Measurements from ENCODE around the gene PPP2CA. TPM values are rescaled to one million over a fixed set of nuclear protein-coding genes. Genes with fewer than 3 reads are reported as not detected.

The PPP2CA gene
- total and polyA plus RNA-seq, 5 donors from 2014 or later, result 221 to 276 (median 233) TPM

GRCh38 chr5:134240421-134240962 is 14.6 kb upstream of the PPP2CA start:
- Histone ChIP-seq H3K4me1 (ENCODE audit: control insufficient read depth, insufficient read depth, low read length, poor library complexity, severe bottlenecking) (no peaks in the 10 kb centered on the region), H3K4me3 (ENCODE audit: low read depth, low read length) (no peak overlapping the region), H3K36me3 (ENCODE audit: control insufficient read depth, insufficient read depth, low read length) (no peaks in the 10 kb centered on the region), H3K27me3 (ENCODE audit: control insufficient read depth, insufficient read depth, low read length) (peaks cover 9% of the 10 kb centered on the region), H3K9me3 (ENCODE audit: control insufficient read depth in 2 of 2, low read length in 2 of 2) (no peaks in the 10 kb centered on the region), H3K27ac (ENCODE audit: insufficient read depth, low read length, poor library complexity, severe bottlenecking) (no peak overlapping the region)
- H3K4me1 Mint-ChIP-seq, result no peaks in the 10 kb centered on the region
- H3K9me3 Mint-ChIP-seq, result peaks cover 0 to 2% (median 0%) of the 10 kb centered on the region in 7 donors
- DNase-seq (no peak), ATAC-seq (ENCODE audit: low read depth in 2 of 2) (no peak)
- peaks cover 42% of the 10 kb centered on the region for H3K27me3 Mint-ChIP-seq
- H3K4me3 Mint-ChIP-seq, result no peak overlapping the region
- H3K27ac Mint-ChIP-seq, result no peak overlapping the region
- H3K36me3 Mint-ChIP-seq, result no peaks in the 10 kb centered on the region

- Mint-ChIP-seq H3K36me3 (no peaks in the 10 kb centered on the region), H3K4me3 (no peak overlapping the region), H3K4me1 (no peaks in the 10 kb centered on the region), H3K27me3 (peaks cover 41% of the 10 kb centered on the region), H3K9me3 (peaks cover 0 to 2% (median 0%) of the 10 kb centered on the region in 7 donors), H3K27ac (no peak overlapping the region)
- DNase-seq (no peak), ATAC-seq (ENCODE audit: low read depth in 2 of 2) (no peak)
- H3K4me3 ChIP-seq (ENCODE audit: low read depth, low read length), result no peak overlapping the region
- no peaks in the 10 kb centered on the region for H3K36me3 ChIP-seq (ENCODE audit: control insufficient read depth, insufficient read depth, low read length)
- H3K4me1 ChIP-seq (ENCODE audit: control insufficient read depth, insufficient read depth, low read length, poor library complexity, severe bottlenecking), result no peaks in the 10 kb centered on the region
- H3K27ac ChIP-seq (ENCODE audit: insufficient read depth, low read length, poor library complexity, severe bottlenecking), result no peak overlapping the region
- peaks cover 9% of the 10 kb centered on the region for H3K27me3 ChIP-seq (ENCODE audit: control insufficient read depth, insufficient read depth, low read length)
- H3K9me3 ChIP-seq (ENCODE audit: control insufficient read depth in 2 of 2, low read length in 2 of 2), result no peaks in the 10 kb centered on the region
These were observed 10.9 kb upstream of the PPP2CA start for GRCh38 chr5:134236820-134237219.

- Mint-ChIP-seq H3K4me3 (no peak overlapping the region), H3K9me3 (peaks cover 0 to 2% (median 0%) of the 10 kb centered on the region in 7 donors)
These were observed 10.4 kb upstream of the PPP2CA start for GRCh38 chr5:134236318-134236717.

GRCh38 chr5:134228624-134229023 is 2.8 kb upstream of the PPP2CA start:
- Histone ChIP-seq H3K27ac (ENCODE audit: insufficient read depth, low read length, poor library complexity, severe bottlenecking) (no peak overlapping the region), H3K27me3 (ENCODE audit: control insufficient read depth, insufficient read depth, low read length) (no peaks in the 10 kb centered on the region), H3K4me3 (ENCODE audit: low read depth, low read length) (no peak overlapping the region), H3K4me1 (ENCODE audit: control insufficient read depth, insufficient read depth, low read length, poor library complexity, severe bottlenecking) (peaks cover 28% of the 10 kb centered on the region), H3K36me3 (ENCODE audit: control insufficient read depth, insufficient read depth, low read length) (no peaks in the 10 kb centered on the region), H3K9me3 (ENCODE audit: control insufficient read depth in 2 of 2, low read length in 2 of 2) (no peaks in the 10 kb centered on the region)
- H3K36me3 Mint-ChIP-seq, result peaks cover 5% of the 10 kb centered on the region
- H3K4me1 Mint-ChIP-seq, result peaks cover 15 to 30% (median 21%) of the 10 kb centered on the region in 4 donors
- no peaks in the 10 kb centered on the region for H3K9me3 Mint-ChIP-seq
- H3K27ac Mint-ChIP-seq, result peak overlapping the region in 1 of 3 donors; percentile 20
- H3K27me3 Mint-ChIP-seq, result peaks cover 14% of the 10 kb centered on the region
- ATAC-seq (ENCODE audit: low read depth in 2 of 2), result no peak
- DNase-seq, result no peak
- H3K4me3 Mint-ChIP-seq, result peak overlapping the region in 2 of 4 donors; percentile 12 to 29

More at GRCh38 chr5:134236318-134236717, 10.4 kb upstream of the PPP2CA start:
- no peak overlapping the region for H3K27ac Mint-ChIP-seq
- no peaks in the 10 kb centered on the region for H3K36me3 ChIP-seq (ENCODE audit: control insufficient read depth, insufficient read depth, low read length)
- H3K27me3 Mint-ChIP-seq, result peaks cover 38% of the 10 kb centered on the region
- ATAC-seq (ENCODE audit: low read depth in 2 of 2) (no peak), DNase-seq (no peak)
- H3K9me3 ChIP-seq (ENCODE audit: control insufficient read depth in 2 of 2, low read length in 2 of 2), result no peaks in the 10 kb centered on the region
- no peaks in the 10 kb centered on the region for H3K36me3 Mint-ChIP-seq
- no peaks in the 10 kb centered on the region for H3K4me1 ChIP-seq (ENCODE audit: control insufficient read depth, insufficient read depth, low read length, poor library complexity, severe bottlenecking)
- no peak overlapping the region for H3K4me3 ChIP-seq (ENCODE audit: low read depth, low read length)
- no peak overlapping the region for H3K27ac ChIP-seq (ENCODE audit: insufficient read depth, low read length, poor library complexity, severe bottlenecking)
- H3K4me1 Mint-ChIP-seq, result no peaks in the 10 kb centered on the region
- peaks cover 9% of the 10 kb centered on the region for H3K27me3 ChIP-seq (ENCODE audit: control insufficient read depth, insufficient read depth, low read length)

- H3K9me3 ChIP-seq (ENCODE audit: control insufficient read depth in 2 of 2, low read length in 2 of 2), result no peaks in the 10 kb centered on the region
- no peak for ATAC-seq (ENCODE audit: low read depth in 2 of 2)
- H3K27ac Mint-ChIP-seq, result peak overlapping the region; percentile 98 to 99 (median 99)
- peaks cover 8% of the 10 kb centered on the region for H3K36me3 Mint-ChIP-seq
- H3K9me3 Mint-ChIP-seq, result no peaks in the 10 kb centered on the region
- peak overlapping the region; percentile 100 for H3K27ac ChIP-seq (ENCODE audit: insufficient read depth, low read length, poor library complexity, severe bottlenecking)
- H3K4me3 ChIP-seq (ENCODE audit: low read depth, low read length), result no peak overlapping the region
- H3K4me1 ChIP-seq (ENCODE audit: control insufficient read depth, insufficient read depth, low read length, poor library complexity, severe bottlenecking), result peaks cover 34% of the 10 kb centered on the region
- peaks cover 14% of the 10 kb centered on the region for H3K27me3 Mint-ChIP-seq
- DNase-seq, result no peak
- peaks cover 21 to 38% (median 27%) of the 10 kb centered on the region in 4 donors for H3K4me1 Mint-ChIP-seq
- H3K27me3 ChIP-seq (ENCODE audit: control insufficient read depth, insufficient read depth, low read length), result no peaks in the 10 kb centered on the region
- H3K4me3 Mint-ChIP-seq, result peak overlapping the region; percentile 97 to 100 (median 98)
- no peaks in the 10 kb centered on the region for H3K36me3 ChIP-seq (ENCODE audit: control insufficient read depth, insufficient read depth, low read length)
These were observed 1.9 kb upstream of the PPP2CA start for GRCh38 chr5:134227776-134228175.

GRCh38 chr5:134227259-134227658 is 1.4 kb upstream of the PPP2CA start:
- H3K4me1 Mint-ChIP-seq, result peaks cover 26 to 43% (median 32%) of the 10 kb centered on the region in 4 donors
- Histone ChIP-seq H3K36me3 (ENCODE audit: control insufficient read depth, insufficient read depth, low read length) (peaks cover under 1% of the 10 kb centered on the region), H3K27me3 (ENCODE audit: control insufficient read depth, insufficient read depth, low read length) (no peaks in the 10 kb centered on the region), H3K4me3 (ENCODE audit: low read depth, low read length) (peak overlapping the region; percentile 87), H3K9me3 (ENCODE audit: control insufficient read depth in 2 of 2, low read length in 2 of 2) (no peaks in the 10 kb centered on the region), H3K4me1 (ENCODE audit: control insufficient read depth, insufficient read depth, low read length, poor library complexity, severe bottlenecking) (peaks cover 39% of the 10 kb centered on the region), H3K27ac (ENCODE audit: insufficient read depth, low read length, poor library complexity, severe bottlenecking) (peak overlapping the region; percentile 100)
- ATAC-seq (ENCODE audit: low read depth in 2 of 2) (no peak), DNase-seq (peak in 1 of 3 donors; percentile 19)
- no peaks in the 10 kb centered on the region for H3K9me3 Mint-ChIP-seq
- H3K27me3 Mint-ChIP-seq, result peaks cover 10% of the 10 kb centered on the region
- peaks cover 9% of the 10 kb centered on the region for H3K36me3 Mint-ChIP-seq
- H3K4me3 Mint-ChIP-seq, result peak overlapping the region; percentile 97 to 100 (median 98)
- H3K27ac Mint-ChIP-seq, result peak overlapping the region; percentile 98 to 99 (median 99)

GRCh38 chr5:134226441-134227192 is 744 bp upstream of the PPP2CA start:
- H3K4me3 ChIP-seq (ENCODE audit: low read depth, low read length), result peak overlapping the region; percentile 87
- no peaks in the 10 kb centered on the region for H3K9me3 ChIP-seq (ENCODE audit: control insufficient read depth in 2 of 2, low read length in 2 of 2)
- peaks cover 46% of the 10 kb centered on the region for H3K4me1 ChIP-seq (ENCODE audit: control insufficient read depth, insufficient read depth, low read length, poor library complexity, severe bottlenecking)
- DNase-seq, result peak in 2 of 3 donors; percentile 84 to 86
- H3K27me3 ChIP-seq (ENCODE audit: control insufficient read depth, insufficient read depth, low read length), result no peaks in the 10 kb centered on the region
- Mint-ChIP-seq H3K9me3 (no peaks in the 10 kb centered on the region), H3K4me1 (peaks cover 32 to 48% (median 38%) of the 10 kb centered on the region in 4 donors), H3K27ac (peak overlapping the region; percentile 98 to 99 (median 99)), H3K27me3 (peaks cover 10% of the 10 kb centered on the region), H3K36me3 (peaks cover 13% of the 10 kb centered on the region), H3K4me3 (peak overlapping the region; percentile 97 to 100 (median 98))
- H3K27ac ChIP-seq (ENCODE audit: insufficient read depth, low read length, poor library complexity, severe bottlenecking), result peak overlapping the region; percentile 100
- peak; percentile 64 to 68 for ATAC-seq (ENCODE audit: low read depth in 2 of 2)
- H3K36me3 ChIP-seq (ENCODE audit: control insufficient read depth, insufficient read depth, low read length), result peaks cover 2% of the 10 kb centered on the region

Data from CD4-positive, CD25-positive, alpha-beta regulatory T cell (primary cell).